ENCODE measurements around the gene UNC93B1.
A peak's percentile ranks its signal among the peaks of the same experiment; 100 is the strongest.

Gene UNC93B1

DNA sequence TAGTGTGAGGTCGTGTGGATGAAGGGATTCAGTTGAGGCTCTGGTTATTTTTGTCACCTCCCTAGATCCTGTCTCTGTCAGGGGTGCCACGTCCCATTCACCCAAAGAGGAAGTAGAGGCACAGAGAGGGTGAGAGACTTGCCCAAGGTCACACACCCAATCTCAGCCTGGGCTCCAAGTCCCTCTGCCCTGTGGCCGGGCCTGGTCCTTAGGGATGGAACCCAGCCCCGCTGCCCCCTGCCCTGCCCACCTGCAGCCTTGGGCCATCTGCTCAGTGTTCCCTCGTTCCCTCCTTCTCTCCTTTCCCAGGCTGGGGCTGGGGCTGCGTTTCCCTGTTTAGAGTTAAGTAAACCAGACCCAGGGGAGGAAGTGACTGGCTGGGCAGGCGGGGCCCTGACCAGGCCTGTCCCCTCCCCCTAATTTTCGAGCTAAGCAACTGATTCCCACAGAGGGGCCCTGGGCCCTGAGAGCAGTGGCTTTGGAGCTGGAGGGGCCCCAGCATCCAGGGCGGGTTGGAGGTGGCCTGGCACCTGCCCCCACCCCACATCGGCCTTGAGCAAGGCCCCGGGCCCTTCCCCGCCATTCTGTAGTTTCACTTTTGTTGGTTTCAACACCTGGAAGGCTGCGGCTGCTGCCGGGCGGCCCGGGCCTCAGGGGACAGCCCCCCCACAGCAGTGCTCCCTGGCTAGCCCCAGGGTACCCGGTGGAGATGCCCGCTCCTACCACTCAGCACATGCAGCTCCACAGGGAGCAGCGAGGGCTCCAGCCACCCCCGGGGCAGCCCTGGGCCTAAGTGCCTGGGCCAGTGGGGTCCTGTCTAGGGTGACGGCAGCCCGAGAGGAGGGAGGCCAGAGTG is 36.4 kb upstream of the UNC93B1 start:
- DNase-seq (ENCODE audit: low read depth), result peak; percentile 24

- DNase-seq (ENCODE audit: low read depth), result no peak
Measured at GRCh38 chr11:68039526-68040086, 35.7 kb upstream of the UNC93B1 start.

GRCh38 chr11:68038718-68039525 is 35.0 kb upstream of the UNC93B1 start, which contains the start of gene TCIRG1:
TCIRG1 (plus strand) TSS chr11:68039025; CDS start chr11:68041272, 2,247 bp downstream.
- DNase-seq (ENCODE audit: low read depth), result peak; percentile 33

- no peak for DNase-seq (ENCODE audit: low read depth)
Measured at GRCh38 chr11:68038226-68038717, 34.4 kb upstream of the UNC93B1 start.

DNA sequence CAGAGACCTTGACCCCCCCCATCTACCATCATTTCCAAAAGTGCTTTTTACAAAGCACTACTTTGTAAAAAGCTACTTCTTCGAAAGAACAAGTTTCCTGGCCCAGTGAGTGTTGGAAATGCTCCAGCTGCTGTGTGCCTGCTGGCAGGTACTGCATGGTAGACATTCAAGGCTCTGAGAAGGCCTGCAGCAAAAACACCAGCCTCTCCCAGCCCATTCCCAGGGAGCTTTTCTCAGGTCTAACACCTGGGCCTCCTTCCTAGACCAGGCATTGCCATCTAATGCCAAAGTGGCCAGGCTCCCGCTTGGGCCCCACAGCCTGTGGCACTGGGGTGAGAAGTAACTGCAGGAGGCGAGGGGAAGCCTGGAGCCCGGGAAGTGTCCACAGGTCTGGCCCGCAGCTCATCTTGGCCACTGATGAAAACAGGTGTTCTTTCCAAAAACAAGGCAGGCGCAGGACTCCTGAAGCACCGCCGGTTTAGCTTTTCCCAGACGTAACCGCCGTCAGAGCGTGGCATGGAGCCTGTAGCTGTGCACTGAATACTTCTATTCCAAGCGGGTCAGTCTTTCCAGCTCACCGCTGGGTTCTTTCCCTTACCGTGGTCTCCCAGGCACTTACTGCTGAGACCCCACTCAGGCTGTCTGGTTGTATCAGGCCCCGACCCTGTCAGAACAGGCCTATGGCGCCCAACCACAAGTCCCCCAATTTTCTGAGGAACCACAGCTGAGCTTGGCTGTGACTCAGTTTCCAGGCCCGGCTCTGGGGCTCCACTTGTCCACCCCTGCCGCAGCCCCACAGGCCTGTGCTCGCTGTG is 33.7 kb upstream of the UNC93B1 start:
- DNase-seq (ENCODE audit: low read depth), result no peak

DNA sequence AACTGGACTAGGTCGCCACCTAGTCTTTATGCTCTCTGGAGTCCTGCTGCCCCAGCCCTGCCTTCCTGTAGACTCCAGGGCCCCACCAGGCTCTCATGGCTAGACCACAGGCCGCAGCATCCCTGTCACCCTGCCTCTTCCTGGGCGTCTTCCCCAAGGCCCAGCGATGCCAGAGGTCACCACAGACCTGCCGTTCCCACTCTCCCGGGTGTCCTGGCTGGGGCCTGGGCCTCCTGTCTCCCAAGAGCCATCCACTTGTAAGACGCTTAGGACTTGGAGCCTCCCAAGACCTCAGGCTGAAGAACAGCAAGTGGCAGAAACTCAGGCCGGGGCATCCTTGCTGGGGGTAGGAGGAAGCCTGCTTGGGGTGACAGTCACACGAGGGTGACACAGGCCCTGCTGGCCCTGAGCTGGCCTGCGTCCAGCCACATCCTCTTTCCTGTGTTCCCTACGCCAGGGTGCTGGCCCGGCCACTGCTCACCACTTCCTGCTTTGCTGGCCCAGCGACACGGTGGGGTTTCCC is 32.9 kb upstream of the UNC93B1 start:
- DNase-seq (ENCODE audit: low read depth), result no peak

DNA sequence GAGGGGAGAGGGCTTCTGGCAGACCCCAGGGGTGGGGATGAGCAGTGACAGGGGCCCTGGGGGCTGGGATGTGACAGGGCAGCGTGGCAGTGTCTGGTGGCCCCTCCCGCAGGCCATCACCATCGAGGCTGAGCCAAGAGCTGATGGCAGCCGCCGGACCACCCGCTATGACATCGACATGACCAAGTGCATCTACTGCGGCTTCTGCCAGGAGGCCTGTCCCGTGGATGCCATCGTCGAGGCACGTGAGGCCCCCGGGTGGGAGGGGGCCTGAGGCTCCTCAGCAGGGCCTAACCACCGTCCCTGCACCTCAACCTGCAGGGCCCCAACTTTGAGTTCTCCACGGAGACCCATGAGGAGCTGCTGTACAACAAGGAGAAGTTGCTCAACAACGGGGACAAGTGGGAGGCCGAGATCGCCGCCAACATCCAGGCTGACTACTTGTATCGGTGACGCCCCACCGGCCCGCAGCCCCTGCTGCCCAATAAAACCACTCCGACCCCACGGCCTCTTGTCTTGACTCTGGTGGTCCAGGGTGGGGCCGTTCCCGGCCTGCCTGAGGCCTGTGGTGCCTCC is 32.3 kb upstream of the UNC93B1 start:
- no peak for DNase-seq (ENCODE audit: low read depth)

DNA sequence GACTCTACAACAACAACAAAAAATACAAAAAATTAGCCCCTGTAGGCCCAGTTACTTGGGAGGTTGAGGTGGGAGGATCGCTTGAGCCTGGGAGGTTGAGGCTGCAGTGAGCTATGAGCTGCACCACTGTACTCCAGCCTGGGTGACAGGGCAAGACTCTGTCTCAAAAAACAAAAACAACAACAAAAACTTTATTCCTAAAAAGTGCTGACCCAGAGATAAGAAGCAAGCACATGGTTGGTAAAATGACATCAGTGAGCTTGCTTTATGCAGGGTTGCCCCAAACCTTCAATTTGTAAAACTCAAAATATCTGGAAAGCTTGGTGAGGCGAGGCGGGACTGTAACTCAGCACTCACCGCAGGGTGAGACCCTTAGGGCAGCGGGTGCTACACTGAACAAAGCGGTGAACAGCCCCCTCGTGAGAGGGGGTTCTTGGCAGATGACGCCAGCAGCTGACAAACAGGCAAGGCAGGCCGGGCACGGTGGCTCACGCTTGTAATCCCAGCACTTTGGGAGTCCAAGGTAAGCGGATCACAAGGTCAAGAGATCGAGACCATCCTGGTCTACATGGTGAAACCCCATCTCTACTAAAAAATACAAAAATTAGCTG is 31.5 kb upstream of the UNC93B1 start:
- no peak for DNase-seq (ENCODE audit: low read depth)

- no peak for DNase-seq (ENCODE audit: low read depth)
Measured at GRCh38 chr11:68033708-68034045, 29.8 kb upstream of the UNC93B1 start.

DNA sequence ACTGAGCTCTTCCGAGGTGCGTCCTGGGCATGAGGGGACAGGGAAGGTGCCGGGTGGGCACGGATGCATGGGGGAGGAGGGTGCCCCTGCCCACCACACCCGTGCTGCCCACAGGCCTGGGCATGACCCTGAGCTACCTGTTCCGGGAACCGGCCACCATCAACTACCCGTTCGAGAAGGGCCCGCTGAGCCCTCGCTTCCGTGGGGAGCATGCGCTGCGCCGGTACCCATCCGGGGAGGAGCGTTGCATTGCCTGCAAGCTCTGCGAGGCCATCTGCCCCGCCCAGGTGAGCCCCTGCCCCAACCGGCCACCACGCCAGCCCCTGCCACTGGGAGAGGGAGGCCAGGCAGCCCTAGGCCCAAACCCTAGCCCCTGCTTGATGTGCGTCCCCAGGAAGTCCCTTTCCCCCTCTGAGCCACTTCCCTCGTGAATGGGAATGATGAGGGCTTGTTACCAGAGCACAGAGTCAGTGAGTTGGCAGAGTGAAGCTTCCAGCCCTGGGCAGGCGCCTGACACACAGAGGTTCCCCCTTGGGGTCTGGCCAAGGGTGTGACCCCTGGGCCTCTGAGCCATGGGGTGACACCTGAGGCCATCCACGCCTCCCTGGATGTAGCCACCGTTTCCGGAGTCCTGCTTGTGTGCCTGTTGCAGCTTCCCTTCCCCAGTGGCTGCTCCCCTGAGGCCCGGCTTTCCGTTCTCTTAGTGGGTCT is 29.3 kb upstream of the UNC93B1 start:
- DNase-seq (ENCODE audit: low read depth), result no peak

- DNase-seq (ENCODE audit: low read depth), result no peak
Measured at GRCh38 chr11:68032003-68032402, 28.1 kb upstream of the UNC93B1 start.

- peak; percentile 16 for DNase-seq (ENCODE audit: low read depth)
Measured at GRCh38 chr11:68031144-68031464, 27.2 kb upstream of the UNC93B1 start.

GRCh38 chr11:68030318-68031143 is 26.6 kb upstream of the UNC93B1 start, which contains the start of gene NDUFS8:
NDUFS8 (plus strand) TSS chr11:68030681; CDS start chr11:68032152, 1,471 bp downstream.
- DNase-seq (ENCODE audit: low read depth), result peak; percentile 94

- DNase-seq (ENCODE audit: low read depth), result no peak
Measured at GRCh38 chr11:68028802-68029545, 25.1 kb upstream of the UNC93B1 start.

DNA sequence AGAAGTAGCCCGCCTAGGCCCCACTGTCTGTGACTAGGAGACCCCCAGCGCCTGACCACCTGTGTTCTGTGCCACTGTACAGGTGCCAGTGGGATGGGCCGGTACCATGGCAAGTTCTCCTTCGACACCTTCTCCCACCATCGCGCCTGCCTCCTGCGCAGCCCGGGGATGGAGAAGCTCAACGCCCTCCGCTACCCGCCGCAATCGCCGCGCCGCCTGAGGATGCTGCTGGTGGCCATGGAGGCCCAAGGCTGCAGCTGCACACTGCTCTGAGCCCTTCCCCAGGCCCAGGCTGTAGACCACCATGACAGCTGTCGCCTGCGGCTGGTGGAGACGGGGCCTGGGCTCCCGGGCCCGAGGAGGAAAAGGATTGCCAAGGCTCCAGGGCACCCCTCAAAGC is 23.8 kb upstream of the UNC93B1 start:
- DNase-seq (ENCODE audit: low read depth), result no peak

GRCh38 chr11:68026391-68027105 is 22.7 kb upstream of the UNC93B1 start:
- DNase-seq (ENCODE audit: low read depth), result no peak

DNA sequence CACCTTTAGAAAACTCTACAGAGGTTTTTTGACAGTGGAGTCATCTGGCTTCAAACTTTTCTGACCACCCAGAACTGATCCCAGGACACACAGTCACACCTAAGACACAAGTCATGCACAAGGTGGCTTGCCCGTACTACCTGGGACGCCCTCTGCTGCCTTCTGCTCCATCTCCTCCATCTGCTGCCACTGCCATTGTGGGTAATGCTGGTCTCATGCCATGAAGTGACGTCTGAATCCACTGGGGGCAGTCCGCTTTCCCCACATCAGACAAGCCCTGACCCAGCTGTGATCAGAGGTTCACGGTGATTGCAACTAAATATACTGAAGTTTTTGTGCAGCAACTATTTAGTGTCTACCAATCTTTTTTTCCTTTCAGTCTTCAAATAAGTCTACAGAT is 21.1 kb upstream of the UNC93B1 start:
- DNase-seq (ENCODE audit: low read depth), result no peak

GRCh38 chr11:68024508-68024907 is 20.6 kb upstream of the UNC93B1 start:
- no peak for DNase-seq (ENCODE audit: low read depth)
